HG03521 (cell line): ENCODE data around the gene MMP26.
"Not testable (repeated sequence)": the region's sequence is repeated elsewhere in the genome, so short reads cannot be mapped to it uniquely, and the experiment has no call there.

Experiments used
- ATAC-seq: cut with Tn5 transposase; IDR thresholded peaks from one replicate; pipeline ENCODE4 v1.9.1; 2021; ENCODE audit warnings: mild to moderate bottlenecking, moderate library complexity; ENCODE audit not compliant: unreplicated experiment

Gene MMP26

GRCh38 chr11:4722616-4723534 is 18.3 kb downstream of the MMP26 start:
- not testable (repeated sequence) for ATAC-seq

- ATAC-seq, result no peak
Measured at GRCh38 chr11:4727171-4727570, 22.6 kb downstream of the MMP26 start.

GRCh38 chr11:4740735-4741134 is 36.2 kb downstream of the MMP26 start:
- no peak for ATAC-seq

GRCh38 chr11:4748438-4748837 is 43.9 kb downstream of the MMP26 start:
- ATAC-seq, result no peak

GRCh38 chr11:4751201-4751600 is 46.6 kb downstream of the MMP26 start:
- no peak for ATAC-seq
